NCI-H1105 treated with DMSO at 0.1 percent for 48 hours (cell line): ENCODE data around the gene CRYGD.
A peak's percentile ranks its signal among the peaks of the same experiment; 100 is the strongest.
"Not testable (repeated sequence)": the region's sequence is repeated elsewhere in the genome, so short reads cannot be mapped to it uniquely, and the experiment has no call there.

Experiments
- DNase-seq: peaks from one replicate; lab custom pipeline; 2025; lab: John Stamatoyannopoulos, UW

Gene CRYGD

GRCh38 chr2:208129744-208130711 is 5.7 kb upstream of the CRYGD start, which contains the start of gene CRYGC:
Gene CRYGC (minus strand): TSS chr2:208129828. CDS start chr2:208129792, 36 bp downstream.
- DNase-seq: no peak

- no peak for DNase-seq
Observed at GRCh38 chr2:208128136-208128535, 3.8 kb upstream of the CRYGD start.

GRCh38 chr2:208127090-208127489 is 2.8 kb upstream of the CRYGD start:
- DNase-seq: no peak

- no peak for DNase-seq
Observed at GRCh38 chr2:208125251-208125650, 927 bp upstream of the CRYGD start.

- no peak for DNase-seq
Observed at GRCh38 chr2:208122248-208122647, 2.1 kb downstream of the CRYGD start.

- DNase-seq: no peak
Observed at GRCh38 chr2:208118918-208119317, 5.4 kb downstream of the CRYGD start.

- not testable (repeated sequence) for DNase-seq
Observed at GRCh38 chr2:208117390-208117789, 6.9 kb downstream of the CRYGD start.

GRCh38 chr2:208112969-208113368 is 11.4 kb downstream of the CRYGD start:
- peak; percentile 34 for DNase-seq

- not testable (repeated sequence) for DNase-seq
Observed at GRCh38 chr2:208112273-208112745, 12.0 kb downstream of the CRYGD start.

- no peak for DNase-seq
Observed at GRCh38 chr2:208103616-208104015, 20.7 kb downstream of the CRYGD start.

GRCh38 chr2:208101716-208102631 is 22.4 kb downstream of the CRYGD start:
- peak; percentile 65 for DNase-seq

GRCh38 chr2:208099682-208100470 is 24.4 kb downstream of the CRYGD start:
- DNase-seq: no peak

- not testable (repeated sequence) for DNase-seq
Observed at GRCh38 chr2:208098701-208099100, 25.6 kb downstream of the CRYGD start.

GRCh38 chr2:208098267-208098666 is 26.1 kb downstream of the CRYGD start:
- DNase-seq: no peak

- DNase-seq: no peak
Observed at GRCh38 chr2:208097801-208098200, 26.5 kb downstream of the CRYGD start.

- DNase-seq: no peak
Observed at GRCh38 chr2:208097313-208097712, 27.0 kb downstream of the CRYGD start.

- DNase-seq: no peak
Observed at GRCh38 chr2:208096080-208096479, 28.2 kb downstream of the CRYGD start.

- DNase-seq: no peak
Observed at GRCh38 chr2:208093128-208093527, 31.2 kb downstream of the CRYGD start.

- no peak for DNase-seq
Observed at GRCh38 chr2:208092093-208092832, 32.1 kb downstream of the CRYGD start.

GRCh38 chr2:208090420-208090819 is 33.9 kb downstream of the CRYGD start:
- no peak for DNase-seq

GRCh38 chr2:208086029-208086428 is 38.3 kb downstream of the CRYGD start:
- no peak for DNase-seq
